SK-N-SH treated with all-trans-retinoic acid at 6 μM for 48 hours (cell line): ENCODE measurements around the gene CXCL3.

Experiments
- ATAC-seq: fragments of 200-7000 bp; cut with Tn5 transposase; 3 replicates; pipeline ENCODE4 v1.9.1; 2020; ENCODE audit warnings: mild to moderate bottlenecking, moderate library complexity
- ARNTL ChIP-seq: fragments of 450-650 bp; formaldehyde crosslinking; IDR thresholded peaks from 2 replicates; pipeline ENCODE4 v1.5.0; 2020; ENCODE audit warnings: low read depth, mild to moderate bottlenecking, moderate library complexity, borderline replicate concordance
- BACH2 ChIP-seq: fragments of 250-450 bp; sonication (Bioruptor Pico); IDR thresholded peaks from 2 replicates; pipeline ENCODE4 v1.9.0; 2021; ENCODE audit warnings: mild to moderate bottlenecking, borderline replicate concordance
- CREB5 ChIP-seq: fragments of 250-450 bp; sonication (Bioruptor Pico); IDR thresholded peaks from 2 replicates; pipeline ENCODE4 v1.5.1; 2020; ENCODE audit warnings: low read depth, mild to moderate bottlenecking, moderate library complexity
- CSDC2 ChIP-seq: fragments of 250-450 bp; sonication (Bioruptor Pico); IDR thresholded peaks from 2 replicates; pipeline ENCODE4 v1.5.0; 2020; ENCODE audit warnings: mild to moderate bottlenecking, moderate library complexity
- CSRNP3 ChIP-seq: fragments of 250-450 bp; sonication (Bioruptor Pico); IDR thresholded peaks from 2 replicates; pipeline ENCODE4 v1.5.1; 2021; ENCODE audit warnings: mild to moderate bottlenecking, moderate library complexity
- ISL1 ChIP-seq: fragments of 250-450 bp; sonication (Bioruptor Pico); IDR thresholded peaks from 2 replicates; pipeline ENCODE4 v2.1.2; 2022; ENCODE audit warnings: mild to moderate bottlenecking, moderate library complexity
- PATZ1 ChIP-seq: fragments of 250-450 bp; sonication (Bioruptor Pico); IDR thresholded peaks from 2 replicates; pipeline ENCODE4 v1.8.0; 2020; ENCODE audit warnings: mild to moderate bottlenecking, moderate library complexity, borderline replicate concordance
- POU6F1 ChIP-seq: fragments of 250-450 bp; sonication (Bioruptor Pico); IDR thresholded peaks from 2 replicates; pipeline ENCODE4 v1.8.0; 2021; ENCODE audit warnings: low read depth, mild to moderate bottlenecking, moderate library complexity, borderline replicate concordance
- RARB ChIP-seq: fragments of 250-450 bp; sonication (Bioruptor Pico); IDR thresholded peaks from 2 replicates; pipeline ENCODE4 v1.8.0; 2021; ENCODE audit warnings: mild to moderate bottlenecking, moderate library complexity
- TCF4 ChIP-seq: fragments of 250-450 bp; sonication (Bioruptor Pico); IDR thresholded peaks from 2 replicates; pipeline ENCODE4 v1.8.0; 2021; ENCODE audit warnings: mild to moderate bottlenecking, moderate library complexity, borderline replicate concordance
- TOX ChIP-seq: fragments of 250-450 bp; sonication (Bioruptor Pico); IDR thresholded peaks from 2 replicates; pipeline ENCODE4 v1.8.0; 2021; ENCODE audit warnings: mild to moderate bottlenecking, moderate library complexity, borderline replicate concordance
- TSHZ2 ChIP-seq: fragments of 250-450 bp; sonication (Bioruptor Pico); IDR thresholded peaks from 2 replicates; pipeline ENCODE4 v1.5.0; 2020; ENCODE audit warnings: mild to moderate bottlenecking, moderate library complexity
- ZFP3 ChIP-seq: fragments of 250-450 bp; sonication (Bioruptor Pico); IDR thresholded peaks from 2 replicates; pipeline ENCODE4 v1.5.0; 2020; ENCODE audit warnings: mild to moderate bottlenecking, moderate library complexity
- ZFP30 ChIP-seq: fragments of 450-650 bp; formaldehyde crosslinking; IDR thresholded peaks from 2 replicates; pipeline ENCODE4 v1.5.0; 2022; ENCODE audit warnings: mild to moderate bottlenecking, moderate library complexity
- ZNF565 ChIP-seq: fragments of 450-650 bp; formaldehyde crosslinking; conservative IDR thresholded peaks from 2 replicates; pipeline ENCODE4 v1.5.0; 2020; ENCODE audit warnings: low read depth, mild to moderate bottlenecking, moderate library complexity
- ZNF70 ChIP-seq: fragments of 450-650 bp; formaldehyde crosslinking; IDR thresholded peaks from 2 replicates; pipeline ENCODE4 v1.5.0; 2020; ENCODE audit warnings: mild to moderate bottlenecking, moderate library complexity
- ZNF8 ChIP-seq: fragments of 450-650 bp; formaldehyde crosslinking; IDR thresholded peaks from 2 replicates; pipeline ENCODE4 v1.5.0; 2020; ENCODE audit warnings: mild to moderate bottlenecking, moderate library complexity

Gene CXCL3

GRCh38 chr4:73992050-73992449, 46.4 kb downstream of the CXCL3 start:
- no peak for TF ChIP-seq CREB5 (CRISPR knock-in tag)
- TF ChIP-seq TSHZ2, result no peak
- no peak for TF ChIP-seq RARB (CRISPR knock-in tag)
- no peak for TF ChIP-seq ZFP3
- no peak for TF ChIP-seq ISL1
- TF ChIP-seq ZFP30 (CRISPR knock-in tag), result no peak
- TF ChIP-seq ZNF565, result no peak
- no peak for TF ChIP-seq BACH2 (CRISPR knock-in tag)
- TF ChIP-seq PATZ1 (CRISPR knock-in tag), result no peak
- no peak for TF ChIP-seq CSRNP3 (CRISPR knock-in tag)
- TF ChIP-seq ARNTL (CRISPR knock-in tag), result no peak

GRCh38 chr4:73991742-73992000, 46.8 kb downstream of the CXCL3 start:
- no peak for ATAC-seq
- TF ChIP-seq ZFP3, result no peak
- no peak for TF ChIP-seq ZNF8 (CRISPR knock-in tag)
- TF ChIP-seq PATZ1 (CRISPR knock-in tag), result no peak
- TF ChIP-seq BACH2 (CRISPR knock-in tag), result no peak
- TF ChIP-seq, all 23 proteins: peak for 0

More at GRCh38 chr4:73992050-73992449, 46.4 kb downstream of the CXCL3 start:
- ATAC-seq, result no peak

GRCh38 chr4:73990988-73991741, 47.3 kb downstream of the CXCL3 start:
- ATAC-seq, result no peak
- TF ChIP-seq CREB5 (CRISPR knock-in tag) (no peak), TCF4 (no peak), ZFP3 (no peak), TSHZ2 (no peak), POU6F1 (CRISPR knock-in tag) (no peak), CSDC2 (CRISPR knock-in tag) (no peak), ZFP30 (CRISPR knock-in tag) (no peak), TOX (CRISPR knock-in tag) (no peak), PATZ1 (CRISPR knock-in tag) (no peak), RARB (CRISPR knock-in tag) (no peak), ZNF70 (CRISPR knock-in tag) (no peak)
